Prostate gland (tissue), 2 donors: ENCODE results near the gene MTMR10. TPM values are rescaled to one million over a fixed set of nuclear protein-coding genes. Genes with fewer than 3 reads are reported as not detected.

Experiments
- DNase-seq: peaks from one replicate; pipeline ENCODE4 v3.0.0-alpha.2; 2019; ENCODE audit warnings: low spot score
- H3K27ac ChIP-seq, 2 donors: fragments of 200-600 bp; sonication (generic); 2 replicates each; pipeline ENCODE4 v1.5.1; 2017 to 2019
- H3K27me3 ChIP-seq: fragments of 200-600 bp; sonication (generic); replicated peaks from 2 replicates; pipeline ENCODE4 v1.5.1; 2019; ENCODE audit not compliant: insufficient read depth
- H3K36me3 ChIP-seq, 2 donors: fragments of 200-600 bp; sonication (generic); 1 replicate in 1 of 2; 2 replicates in 1 of 2; pipeline versions ENCODE4 v1.5.1 to v1.8.1; 2017 to 2019
- H3K4me1 ChIP-seq: fragments of 200-600 bp; sonication (generic); replicated peaks from 2 replicates; pipeline ENCODE4 v1.5.1; 2019
- H3K4me3 ChIP-seq, 2 donors: fragments of 200-600 bp; sonication (generic); 2 replicates each; pipeline ENCODE4 v1.5.1; 2017 to 2019
- H3K9me3 ChIP-seq: fragments of 200-600 bp; sonication (generic); 2 replicates; pipeline ENCODE4 v1.5.1; 2017
- POLR2A ChIP-seq: fragments of 450-650 bp; IDR thresholded peaks from one replicate; pipeline ENCODE4 v1.6.1; 2016; ENCODE audit warnings: antibody characterized with exemption, mild to moderate bottlenecking
- POLR2AphosphoS5 ChIP-seq: sonication (generic); formaldehyde crosslinking; IDR thresholded peaks from one replicate; pipeline ENCODE4 v1.6.1; 2017; ENCODE audit warnings: antibody characterized with exemption
- WGBS: methylation state at CpG from one replicate; pipeline ENCODE4 v1.1.5; 2018; 5-methylcytosine and 5-hydroxymethylcytosine counted together
- intact Hi-C: fragments of 100-400 bp; cut with DNase I; formaldehyde crosslinking; loops from one replicate; pipeline ENCODE4 v1.14.2; 2022
- total RNA-seq, 2 donors: library from RNA; depleted of rRNA; stranded (reverse); fragments of >200 nt; gene quantifications; one replicate each; pipeline ENCODE4 v1.1.0, GENCODE V29; 2016
- TF ChIP-seq, protein P1 (sequence below), 4 experiments: fragments of 200-600 bp in 2 of 4; fragments of 450-650 bp in 2 of 4; sonication (generic) in 2 of 4; IDR thresholded peaks; 1 replicate in 3 of 4; 2 replicates in 1 of 4; pipeline ENCODE4 v1.5.1; 2016 to 2019; ENCODE audit warnings: antibody characterized with exemption in 4 of 4, mild to moderate bottlenecking in 2 of 4, moderate library complexity in 2 of 4

The MTMR10 gene
- total RNA-seq, 2 donors from 2014 or later: 32.5 to 35.2 TPM

DNA sequence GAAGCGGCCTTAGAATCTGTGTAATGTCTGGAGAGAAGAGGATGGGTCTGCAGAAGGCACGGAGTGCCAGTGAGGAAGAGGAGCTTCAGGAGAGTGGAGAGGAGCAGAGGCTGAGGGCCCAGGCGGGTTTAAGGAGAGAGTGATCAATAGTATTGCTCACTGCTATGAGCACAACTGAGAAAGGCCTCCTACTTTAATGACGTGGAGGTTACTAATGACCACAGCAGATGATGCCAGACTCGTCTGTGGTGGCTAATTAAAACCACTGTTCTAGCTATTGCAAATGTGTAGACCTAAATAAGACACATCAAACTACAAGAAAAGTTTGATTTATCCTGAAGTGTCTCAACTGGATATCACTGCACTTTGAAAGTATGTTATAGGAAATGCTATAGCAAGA is 33.2 kb downstream of the MTMR10 start:
- no peak overlapping the region for H3K27ac ChIP-seq
- intact Hi-C loops: no loop called here
- H3K27me3 ChIP-seq: no peaks in the 10 kb centered on the region
- TF ChIP-seq POLR2AphosphoS5 (no peak), POLR2A (no peak)
- TF ChIP-seq, protein P1, sequence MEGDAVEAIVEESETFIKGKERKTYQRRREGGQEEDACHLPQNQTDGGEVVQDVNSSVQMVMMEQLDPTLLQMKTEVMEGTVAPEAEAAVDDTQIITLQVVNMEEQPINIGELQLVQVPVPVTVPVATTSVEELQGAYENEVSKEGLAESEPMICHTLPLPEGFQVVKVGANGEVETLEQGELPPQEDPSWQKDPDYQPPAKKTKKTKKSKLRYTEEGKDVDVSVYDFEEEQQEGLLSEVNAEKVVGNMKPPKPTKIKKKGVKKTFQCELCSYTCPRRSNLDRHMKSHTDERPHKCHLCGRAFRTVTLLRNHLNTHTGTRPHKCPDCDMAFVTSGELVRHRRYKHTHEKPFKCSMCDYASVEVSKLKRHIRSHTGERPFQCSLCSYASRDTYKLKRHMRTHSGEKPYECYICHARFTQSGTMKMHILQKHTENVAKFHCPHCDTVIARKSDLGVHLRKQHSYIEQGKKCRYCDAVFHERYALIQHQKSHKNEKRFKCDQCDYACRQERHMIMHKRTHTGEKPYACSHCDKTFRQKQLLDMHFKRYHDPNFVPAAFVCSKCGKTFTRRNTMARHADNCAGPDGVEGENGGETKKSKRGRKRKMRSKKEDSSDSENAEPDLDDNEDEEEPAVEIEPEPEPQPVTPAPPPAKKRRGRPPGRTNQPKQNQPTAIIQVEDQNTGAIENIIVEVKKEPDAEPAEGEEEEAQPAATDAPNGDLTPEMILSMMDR (IDR thresholded peaks at IDR 0.05): no peak
- WGBS: 87% methylated on average over 5 of the region's 5 CpGs
- DNase-seq: no peak
- no peak overlapping the region for H3K4me3 ChIP-seq
- peaks cover 4% of the 10 kb centered on the region in 2 donors for H3K36me3 ChIP-seq
- no peaks in the 10 kb centered on the region for H3K9me3 ChIP-seq
- no peaks in the 10 kb centered on the region for H3K4me1 ChIP-seq

DNA sequence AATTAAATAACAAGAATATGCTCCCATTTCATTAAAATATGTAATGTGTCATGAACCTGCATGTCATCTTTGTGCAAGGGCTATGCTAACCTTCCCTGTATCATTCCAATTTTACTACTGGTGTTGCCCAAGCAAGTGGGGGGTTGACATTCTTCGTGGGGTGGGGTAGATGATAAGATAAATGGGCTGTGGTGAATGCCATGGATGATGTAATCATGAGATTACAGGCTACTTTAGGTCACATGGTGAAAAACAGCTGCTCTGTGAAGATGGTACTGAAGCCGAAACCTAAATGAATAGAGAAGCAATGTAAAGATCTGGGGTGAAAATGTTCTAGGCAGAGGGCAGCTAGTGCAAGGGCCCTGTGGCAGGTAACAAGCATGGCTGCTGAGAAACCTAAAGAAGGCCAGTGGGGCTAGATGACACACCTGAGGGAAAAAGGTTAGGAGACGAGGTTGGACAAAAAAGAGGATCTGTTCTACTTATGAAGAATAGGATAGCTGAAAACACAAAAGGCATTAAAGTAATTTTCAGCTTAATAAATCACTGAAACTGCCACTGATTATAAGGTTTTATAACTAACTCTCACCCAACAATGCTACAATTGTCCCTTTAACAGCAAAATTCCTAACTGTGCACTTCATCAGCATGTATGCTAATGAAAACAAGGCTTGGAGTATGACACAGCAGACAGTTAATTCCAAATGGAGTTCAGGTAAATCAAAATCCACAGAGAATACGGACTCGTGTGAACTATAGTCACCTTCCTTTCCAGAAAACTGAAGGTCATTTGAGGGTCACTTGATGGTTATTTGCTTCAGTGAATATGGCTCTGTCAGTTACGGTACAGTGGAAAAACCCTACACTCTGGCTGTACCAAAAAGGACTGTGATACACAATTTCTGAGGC is 35.0 kb downstream of the MTMR10 start:
- intact Hi-C loops: no loop called here
- peaks cover 4 to 13% of the 10 kb centered on the region in 2 donors for H3K36me3 ChIP-seq
- 88% methylated on average over 6 of the region's 6 CpGs for WGBS

DNA sequence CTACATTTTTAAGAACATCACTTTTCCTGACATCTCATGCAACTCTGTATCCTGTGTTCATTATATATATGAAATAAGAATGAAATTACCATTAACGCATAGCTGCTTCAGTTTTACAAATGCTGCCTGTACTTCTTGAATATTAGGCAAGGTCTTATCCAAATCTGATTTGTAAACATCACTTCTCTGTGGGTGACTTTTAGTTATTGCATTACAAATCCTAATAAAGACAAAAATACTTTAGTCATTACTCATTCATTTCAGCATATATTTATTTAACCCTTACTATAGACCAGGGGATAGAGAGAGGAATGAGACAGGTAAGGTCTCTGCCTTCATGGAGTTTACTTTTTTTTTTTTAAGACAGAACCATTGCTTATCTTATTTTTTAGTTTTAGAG is 36.8 kb downstream of the MTMR10 start:
- Histone ChIP-seq H3K36me3 (peaks cover 4 to 13% of the 10 kb centered on the region in 2 donors), H3K4me3 (no peak overlapping the region), H3K4me1 (no peaks in the 10 kb centered on the region), H3K9me3 (no peaks in the 10 kb centered on the region), H3K27ac (no peak overlapping the region), H3K27me3 (no peaks in the 10 kb centered on the region)
- intact Hi-C loops: no loop called here
- TF ChIP-seq POLR2AphosphoS5 (no peak), POLR2A (no peak)
- TF ChIP-seq, protein P1 (IDR thresholded peaks at IDR 0.05): no peak
- DNase-seq: no peak
- 96% methylated on average over 1 of the region's 1 CpG for WGBS

More for the DNA sequence above, 35.0 kb downstream of the MTMR10 start:
- no peak overlapping the region for H3K27ac ChIP-seq
- H3K9me3 ChIP-seq: no peaks in the 10 kb centered on the region
- no peaks in the 10 kb centered on the region for H3K27me3 ChIP-seq
- TF ChIP-seq POLR2AphosphoS5: no peak
- TF ChIP-seq POLR2A: no peak
- TF ChIP-seq, protein P1 (IDR thresholded peaks at IDR 0.05): no peak
- no peak overlapping the region for H3K4me3 ChIP-seq
- H3K4me1 ChIP-seq: no peaks in the 10 kb centered on the region
- no peak for DNase-seq

DNA sequence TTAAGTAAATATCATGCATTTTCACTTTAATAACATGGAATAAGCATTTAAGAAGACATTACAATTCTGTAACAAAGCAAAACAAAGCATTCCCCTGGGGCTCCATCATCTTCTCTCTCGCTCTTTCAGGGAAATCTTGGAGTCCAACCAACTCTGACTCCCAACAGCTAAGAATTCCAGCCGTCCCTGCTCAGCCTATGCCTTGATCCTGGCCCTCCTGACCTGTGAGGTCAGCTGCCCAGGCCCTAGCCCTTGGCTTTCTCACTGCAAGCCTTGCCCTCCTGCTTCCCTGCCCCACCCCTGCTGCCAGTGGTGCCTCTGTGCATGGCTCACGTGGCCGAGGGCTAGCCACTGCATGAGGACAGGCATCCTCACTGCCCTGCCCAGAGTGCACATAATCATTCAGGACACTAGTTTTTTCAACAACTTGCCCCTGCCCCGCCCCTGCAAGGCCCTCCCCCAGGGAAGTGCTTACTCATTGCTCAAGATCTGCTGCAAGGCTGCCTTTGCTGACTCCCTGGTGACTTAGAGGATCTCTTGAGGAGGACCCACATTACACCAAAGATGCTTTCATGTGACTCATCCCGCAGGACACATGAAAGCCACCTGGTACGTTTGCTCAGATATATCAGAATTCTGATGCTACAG is 37.6 kb downstream of the MTMR10 start:
- Histone ChIP-seq H3K36me3 (peaks cover 4 to 13% of the 10 kb centered on the region in 2 donors), H3K4me1 (no peaks in the 10 kb centered on the region), H3K9me3 (no peaks in the 10 kb centered on the region), H3K27ac (no peak overlapping the region), H3K4me3 (no peak overlapping the region), H3K27me3 (no peaks in the 10 kb centered on the region)
- 80% methylated on average over 7 of the region's 7 CpGs for WGBS
- TF ChIP-seq POLR2A (no peak), POLR2AphosphoS5 (no peak)
- TF ChIP-seq, protein P1 (IDR thresholded peaks at IDR 0.05): no peak
- DNase-seq: no peak
- intact Hi-C loops: no loop called here
